HG03469 (cell line): Measurements from ENCODE around the gene ART1.
"Not testable (repeated sequence)": the region's sequence is repeated elsewhere in the genome, so short reads cannot be mapped to it uniquely, and the experiment has no call there.

Source experiments
- ATAC-seq: cut with Tn5 transposase; IDR thresholded peaks from one replicate; pipeline ENCODE4 v1.9.1; 2021; ENCODE audit warnings: mild to moderate bottlenecking, moderate library complexity, moderate number of reproducible peaks; ENCODE audit not compliant: unreplicated experiment

Gene ART1, protein sequence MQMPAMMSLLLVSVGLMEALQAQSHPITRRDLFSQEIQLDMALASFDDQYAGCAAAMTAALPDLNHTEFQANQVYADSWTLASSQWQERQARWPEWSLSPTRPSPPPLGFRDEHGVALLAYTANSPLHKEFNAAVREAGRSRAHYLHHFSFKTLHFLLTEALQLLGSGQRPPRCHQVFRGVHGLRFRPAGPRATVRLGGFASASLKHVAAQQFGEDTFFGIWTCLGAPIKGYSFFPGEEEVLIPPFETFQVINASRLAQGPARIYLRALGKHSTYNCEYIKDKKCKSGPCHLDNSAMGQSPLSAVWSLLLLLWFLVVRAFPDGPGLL

GRCh38 chr11:3644817-3645235, at the start of gene ART1:
TSS of gene ART1 (plus strand) at chr11:3645128. CDS start at chr11:3659214, 14,086 bp downstream.
- ATAC-seq = no peak

- not testable (repeated sequence) for ATAC-seq
Measured at GRCh38 chr11:3597743-3598142, 47.2 kb upstream of the ART1 start.

- not testable (repeated sequence) for ATAC-seq
Measured at GRCh38 chr11:3600201-3600600, 44.7 kb upstream of the ART1 start.

DNA sequence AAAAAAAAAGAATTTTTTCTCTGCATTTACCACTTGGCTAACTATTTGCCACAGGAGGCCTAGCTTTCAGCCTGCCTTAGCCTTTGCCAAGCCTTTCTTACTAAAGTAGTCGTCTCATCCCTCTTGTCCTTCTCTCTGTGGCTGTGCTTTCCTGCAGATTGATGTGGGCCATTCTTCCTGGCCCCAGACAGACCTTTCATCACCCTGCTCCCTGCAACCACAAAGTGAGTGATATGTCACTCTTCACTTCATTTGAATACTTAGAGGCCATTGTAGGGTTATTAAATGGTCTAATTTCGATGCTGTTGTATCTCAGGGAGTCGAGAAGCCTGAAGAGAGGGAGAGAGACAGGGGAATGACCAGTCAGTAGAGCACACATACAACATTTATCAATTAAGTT, 40.8 kb upstream of the ART1 start:
- ATAC-seq = no peak

DNA sequence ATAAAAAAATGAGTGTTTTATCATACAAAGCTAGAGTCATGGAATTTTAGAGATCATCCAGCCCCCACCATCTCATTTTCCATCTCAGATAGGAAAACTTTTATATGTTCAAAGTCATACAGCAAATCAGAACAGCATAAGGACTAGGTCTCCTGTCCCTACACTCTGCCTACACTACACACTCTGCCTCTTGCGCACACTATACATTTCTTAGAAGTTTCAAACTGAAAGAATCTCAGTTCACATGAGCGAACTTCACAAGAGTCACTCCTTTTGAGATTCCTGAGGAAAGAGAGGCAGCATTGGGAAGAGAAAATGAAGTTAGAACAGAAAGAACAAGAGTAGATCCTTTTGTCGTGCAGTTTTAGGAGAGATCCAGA, 39.7 kb upstream of the ART1 start:
- ATAC-seq = no peak

- no peak for ATAC-seq
Measured at GRCh38 chr11:3605771-3606203, 39.1 kb upstream of the ART1 start.

DNA sequence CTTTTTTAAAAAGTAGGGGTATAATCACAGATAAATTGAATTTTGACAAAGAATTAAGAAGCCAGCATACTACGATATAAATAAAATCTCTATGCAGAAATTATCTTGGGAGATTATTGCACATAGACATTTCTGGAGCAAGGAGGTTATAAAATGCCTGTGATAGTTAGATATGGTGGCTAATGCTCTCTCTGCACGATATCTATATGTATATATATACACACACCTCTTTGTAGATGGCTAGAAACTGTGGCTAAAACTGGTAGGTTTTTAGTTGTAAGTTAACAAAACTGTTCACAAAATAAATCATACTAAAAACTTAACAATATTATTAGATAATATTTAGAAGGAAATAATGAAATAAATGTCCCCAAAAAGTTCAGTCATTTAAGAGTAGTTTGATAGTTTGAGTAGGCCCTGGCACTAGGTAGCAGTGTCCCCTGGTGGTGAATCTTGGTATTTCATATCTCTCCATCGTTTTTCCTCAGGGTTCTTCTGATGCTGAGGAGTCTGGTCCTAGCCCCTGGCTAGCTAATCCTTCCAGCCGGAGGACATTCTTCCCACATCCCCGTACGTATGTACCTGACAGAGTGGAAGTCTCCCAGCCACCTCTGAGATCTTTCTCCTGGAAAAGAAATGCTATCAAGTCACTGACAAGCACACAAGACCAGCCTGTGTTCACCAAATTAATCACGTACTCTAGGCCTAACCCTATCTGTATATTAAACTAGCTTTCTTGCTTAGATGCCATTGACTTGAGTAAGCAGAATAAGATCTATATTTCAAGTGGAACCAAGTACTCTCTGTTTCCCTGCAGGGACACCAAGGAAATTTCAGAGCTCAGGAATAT, 35.3 kb upstream of the ART1 start:
- ATAC-seq = no peak

- ATAC-seq = no peak
Measured at GRCh38 chr11:3610846-3611245, 34.1 kb upstream of the ART1 start.

GRCh38 chr11:3611976-3612678, 32.8 kb upstream of the ART1 start:
- no peak for ATAC-seq

DNA sequence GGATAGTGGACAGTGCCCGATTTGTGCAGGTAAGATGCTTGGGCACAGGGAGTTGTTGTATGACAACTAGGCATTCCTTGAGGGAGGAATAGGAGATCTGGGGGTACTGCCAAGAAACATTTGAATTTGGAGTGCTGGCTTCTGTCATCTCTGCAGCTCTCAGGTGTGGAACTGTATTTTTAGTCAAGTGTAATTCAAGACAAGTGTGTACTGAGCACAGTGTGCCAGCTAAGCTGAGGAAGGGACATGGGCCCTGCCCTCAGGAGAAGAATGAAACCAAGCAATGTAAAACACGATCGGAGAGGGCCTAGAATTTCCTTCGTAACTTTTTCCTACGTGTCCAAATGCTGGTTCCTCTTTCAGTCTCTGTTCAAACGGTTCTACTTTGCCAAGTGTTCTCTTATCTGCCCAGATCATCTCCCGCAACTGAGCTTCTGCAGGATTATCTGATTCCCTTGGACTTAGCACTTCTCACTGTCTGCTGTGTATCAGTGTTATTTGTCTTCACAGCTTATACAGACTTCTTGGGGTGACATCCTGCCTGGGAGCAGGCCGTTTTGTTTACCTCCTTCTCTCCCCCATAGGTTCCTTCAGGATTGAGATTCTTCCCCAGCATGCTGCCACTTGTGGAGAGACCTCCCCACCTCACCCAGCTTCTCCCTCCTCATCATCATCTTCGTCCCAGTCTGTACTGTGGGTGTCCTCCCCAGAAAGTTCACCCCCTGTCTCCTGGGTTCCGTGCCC, 30.8 kb upstream of the ART1 start:
- ATAC-seq = no peak

- ATAC-seq = no peak
Measured at GRCh38 chr11:3614742-3615171, 30.2 kb upstream of the ART1 start.

DNA sequence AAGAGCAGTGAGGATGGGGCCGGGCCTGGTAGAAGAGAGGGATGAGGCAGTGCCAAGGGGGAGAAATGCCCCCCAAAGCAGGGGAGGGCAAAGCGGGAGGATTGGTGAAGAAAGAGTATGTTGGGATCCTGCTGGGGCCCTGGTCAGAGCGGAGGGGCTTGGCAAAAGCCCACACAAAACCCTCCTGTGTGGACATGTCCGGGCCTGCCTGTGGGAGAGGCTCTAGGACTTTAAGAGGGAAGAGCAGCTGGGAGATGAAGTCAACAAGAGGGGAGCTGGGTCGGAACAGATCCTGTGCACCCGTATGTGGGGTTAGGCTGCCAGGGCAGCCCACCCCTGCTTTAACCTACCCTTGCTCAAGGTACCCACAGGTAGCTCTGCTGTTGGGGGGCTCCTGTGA, 28.9 kb upstream of the ART1 start:
- ATAC-seq = no peak

DNA sequence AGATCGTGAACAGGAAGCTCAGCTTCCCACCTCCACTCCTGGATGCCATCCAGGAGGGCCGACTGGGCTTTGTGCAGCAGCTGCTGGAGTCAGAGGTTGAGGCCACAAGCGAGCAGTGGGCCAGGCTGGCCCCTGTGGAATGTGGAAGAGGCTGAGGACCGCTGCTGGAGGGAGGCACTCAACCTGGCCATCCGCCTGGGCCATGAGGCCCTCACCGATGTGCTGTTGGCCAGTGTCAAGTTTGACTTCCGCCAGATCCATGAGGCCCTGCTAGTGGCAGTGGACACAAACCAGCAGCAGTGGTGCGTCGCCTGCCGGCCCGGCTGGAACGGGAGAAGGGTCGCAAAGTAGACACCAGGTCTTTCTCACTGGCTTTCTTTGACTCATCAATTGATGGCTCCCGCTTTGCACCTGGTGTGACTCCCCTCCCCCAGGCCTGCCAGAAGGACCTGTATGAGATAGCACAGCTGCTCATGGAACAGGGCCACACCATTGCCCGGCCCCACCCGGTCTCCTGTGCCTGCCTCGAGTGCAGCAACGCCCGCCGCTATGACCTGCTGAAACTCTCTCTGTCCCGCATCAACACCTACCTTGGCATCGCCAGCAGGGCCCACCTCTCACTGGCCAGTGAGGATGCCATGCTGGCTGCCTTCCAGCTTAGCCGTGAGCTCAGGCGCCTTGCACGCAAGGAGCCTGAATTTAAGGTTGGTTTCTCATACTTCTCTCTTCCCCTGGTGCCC, 28.0 kb upstream of the ART1 start:
- no peak for ATAC-seq

DNA sequence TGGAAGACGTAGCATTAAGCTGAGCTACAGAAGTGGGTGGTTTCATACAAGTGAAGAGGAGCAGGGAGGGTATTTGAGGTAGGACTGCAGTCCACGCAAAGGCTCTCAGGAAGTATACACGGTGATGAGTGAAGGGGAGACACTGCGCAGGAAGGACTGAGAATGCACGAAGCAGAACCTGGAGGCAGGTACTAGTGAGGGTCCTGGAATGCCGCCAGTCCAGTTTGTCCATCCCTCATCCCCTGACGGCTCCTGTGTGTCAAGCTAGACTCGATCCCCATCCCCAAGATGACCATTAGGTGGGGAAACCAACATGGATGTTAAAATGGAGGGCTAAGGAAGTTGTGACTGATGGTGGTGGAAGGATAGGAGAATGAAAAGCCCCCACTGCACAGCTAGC, 26.9 kb upstream of the ART1 start:
- ATAC-seq = no peak

DNA sequence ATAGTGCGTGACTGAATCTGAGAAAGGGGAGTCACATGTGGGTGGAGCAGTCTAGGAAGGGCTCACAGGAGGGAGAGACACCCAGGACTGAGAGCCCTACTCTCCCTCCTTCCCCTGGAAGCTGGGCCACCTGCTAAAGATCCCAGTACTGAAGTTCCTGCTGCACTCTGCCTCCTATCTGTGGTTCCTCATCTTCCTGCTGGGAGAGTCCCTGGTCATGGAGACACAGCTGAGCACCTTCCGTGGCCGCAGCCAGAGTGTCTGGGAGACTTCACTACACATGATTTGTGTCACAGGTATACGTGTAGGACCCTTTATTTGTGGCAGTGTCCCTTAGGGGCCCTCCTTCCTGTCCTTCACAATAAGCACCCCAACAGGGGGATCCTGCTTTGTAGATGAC, 22.4 kb upstream of the ART1 start:
- no peak for ATAC-seq

DNA sequence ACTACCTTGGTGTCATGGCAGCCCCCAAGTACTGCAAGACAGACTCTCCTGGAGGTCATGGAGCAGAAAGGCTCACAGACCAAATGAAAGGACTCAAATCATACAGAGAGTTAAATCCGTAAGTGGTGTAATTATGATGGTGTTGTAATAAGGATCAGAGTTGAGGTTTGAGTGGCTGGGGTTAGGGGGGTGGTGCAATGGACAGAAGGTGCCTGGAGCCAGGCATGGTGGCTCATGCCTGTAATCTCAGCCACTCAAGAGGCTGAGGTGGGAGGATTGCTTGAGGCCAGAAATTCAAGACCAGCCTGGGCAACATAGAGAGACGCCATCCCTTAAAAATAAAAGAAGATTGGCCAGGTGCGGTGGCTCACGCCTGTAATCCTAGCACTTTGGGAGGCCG, 21.8 kb upstream of the ART1 start:
- no peak for ATAC-seq

DNA sequence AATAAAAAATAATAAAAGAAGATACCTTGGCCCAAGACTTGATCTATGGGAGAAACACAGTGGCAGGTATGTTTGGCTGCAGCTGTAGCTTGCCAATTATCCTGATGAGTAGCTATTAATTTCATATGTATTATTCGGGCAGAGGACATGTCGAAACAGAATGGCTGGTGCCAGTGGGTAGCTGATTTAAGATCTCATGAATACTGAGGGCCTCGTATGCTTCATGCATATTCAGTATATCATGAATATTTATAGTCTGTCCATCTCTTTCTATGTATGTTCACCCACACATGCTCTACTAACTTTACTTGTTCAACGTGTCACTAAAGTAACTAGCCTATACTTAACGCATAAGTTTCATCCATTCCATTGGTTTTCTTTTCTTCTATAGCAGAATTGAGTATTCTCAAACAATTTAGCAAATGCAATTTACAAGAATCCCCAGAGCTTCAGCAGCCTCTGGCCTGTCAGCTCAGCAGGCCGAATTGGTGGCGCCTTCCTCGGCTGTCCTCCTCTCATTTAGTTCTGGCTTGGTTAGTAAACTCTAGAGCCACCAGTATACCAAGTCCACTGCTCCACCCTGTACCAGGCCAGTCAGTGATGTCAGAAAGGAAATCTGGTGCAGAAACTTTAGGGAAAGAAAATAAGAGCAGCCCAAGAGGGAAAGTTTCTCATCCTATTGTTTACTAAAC, 21.0 kb upstream of the ART1 start:
- ATAC-seq = no peak

- no peak for ATAC-seq
Measured at GRCh38 chr11:3626250-3626960, 18.5 kb upstream of the ART1 start.

- ATAC-seq = no peak
Measured at GRCh38 chr11:3627291-3627690, 17.6 kb upstream of the ART1 start.
